ENCODE data around the gene MARCHF9.
"Not testable (repeated sequence)": the region's sequence is repeated elsewhere in the genome, so short reads cannot be mapped to it uniquely, and the experiment has no call there.

MARCHF9 gene

DNA sequence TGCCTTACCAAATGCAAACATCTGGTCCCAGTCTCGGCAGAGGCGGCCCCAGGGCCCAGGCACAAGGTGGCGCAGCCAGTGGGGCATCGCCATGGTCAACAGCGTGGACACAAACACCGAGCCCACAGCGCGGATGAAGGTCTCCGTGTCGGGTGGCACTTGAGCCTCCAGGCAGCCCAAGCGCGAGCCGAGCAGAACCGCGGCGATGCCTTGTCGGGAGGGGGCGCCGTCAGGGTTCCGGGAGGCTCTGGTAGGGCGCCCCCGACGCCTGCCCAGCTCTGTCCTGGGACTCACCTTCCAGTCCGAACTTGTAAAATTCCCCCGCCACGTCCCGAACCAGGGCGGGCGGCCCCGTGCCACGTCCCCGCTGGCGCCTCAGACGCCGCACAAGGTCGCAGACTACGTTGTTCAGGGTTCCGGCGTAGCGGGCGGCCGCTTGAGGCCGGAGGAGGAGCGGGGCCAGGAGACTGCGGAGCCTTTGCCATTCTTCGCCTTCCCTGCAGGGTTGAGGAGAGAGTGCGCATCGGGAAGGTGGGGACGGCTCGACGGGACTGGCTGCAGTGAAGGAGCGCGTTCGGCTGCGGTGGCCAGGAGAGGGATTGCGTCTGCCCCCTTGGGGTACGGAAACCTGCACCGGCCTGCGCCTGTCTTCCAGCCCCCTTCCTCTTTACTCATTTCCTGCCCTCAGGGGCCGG lies 10.2 kb downstream of the MARCHF9 start:
- H3K4me3 Mint-ChIP-seq, result peak overlapping the region; percentile 95
- H3K27ac Mint-ChIP-seq, result peak overlapping the region; percentile 91
- peaks cover 47% of the 10 kb centered on the region for H3K36me3 Mint-ChIP-seq
- H3K4me1 Mint-ChIP-seq, result peaks cover 61% of the 10 kb centered on the region
- DNase-seq (ENCODE audit: low spot score in 2 of 2) (peak; percentile 52 to 74), ATAC-seq (peak; percentile 80)
- no peaks in the 10 kb centered on the region for H3K9me3 Mint-ChIP-seq

DNA sequence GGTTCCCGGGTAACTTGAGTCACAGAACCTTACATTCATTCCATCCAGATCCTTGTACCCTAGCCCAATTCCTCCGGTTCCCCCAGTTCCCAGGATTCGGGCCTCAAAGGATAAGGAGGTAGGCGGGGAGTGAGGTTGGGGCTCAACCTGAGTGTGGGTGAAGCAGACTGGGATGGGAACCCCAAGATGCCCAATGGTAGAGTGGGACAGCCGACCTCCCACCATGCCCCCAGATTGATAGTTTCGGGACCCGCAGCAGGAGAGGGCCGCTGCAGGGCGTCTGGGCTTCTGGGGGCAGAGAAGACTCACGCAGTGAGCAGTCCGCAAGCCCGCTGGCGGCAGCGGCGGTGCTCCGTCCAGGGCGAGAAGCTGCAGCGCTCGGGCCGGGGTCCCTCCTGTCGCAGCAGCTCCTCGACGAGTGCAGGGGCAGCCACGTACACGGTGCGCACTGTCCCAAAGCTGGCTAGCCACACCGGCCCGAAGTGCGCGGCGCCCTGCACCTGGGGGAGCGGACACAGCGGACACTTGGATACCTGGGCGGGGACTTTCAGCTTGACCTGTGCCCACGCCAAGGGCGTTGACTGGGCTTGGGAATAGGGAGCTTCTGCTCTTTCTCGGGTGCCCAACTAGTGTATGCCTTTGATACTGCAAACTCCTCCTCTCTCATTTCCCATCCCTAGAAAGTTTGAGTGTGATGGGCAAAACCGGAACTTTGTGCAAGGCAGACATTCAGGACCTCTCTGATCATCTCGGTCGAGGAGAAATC lies 11.0 kb downstream of the MARCHF9 start:
- DNase-seq (ENCODE audit: low spot score in 2 of 2) (no peak), ATAC-seq (peak; percentile 42)
- peak overlapping the region; percentile 95 for H3K4me3 Mint-ChIP-seq
- H3K27ac Mint-ChIP-seq, result peak overlapping the region; percentile 91
- H3K9me3 Mint-ChIP-seq, result no peaks in the 10 kb centered on the region
- H3K36me3 Mint-ChIP-seq, result peaks cover 51% of the 10 kb centered on the region
- peaks cover 67% of the 10 kb centered on the region for H3K4me1 Mint-ChIP-seq

DNA sequence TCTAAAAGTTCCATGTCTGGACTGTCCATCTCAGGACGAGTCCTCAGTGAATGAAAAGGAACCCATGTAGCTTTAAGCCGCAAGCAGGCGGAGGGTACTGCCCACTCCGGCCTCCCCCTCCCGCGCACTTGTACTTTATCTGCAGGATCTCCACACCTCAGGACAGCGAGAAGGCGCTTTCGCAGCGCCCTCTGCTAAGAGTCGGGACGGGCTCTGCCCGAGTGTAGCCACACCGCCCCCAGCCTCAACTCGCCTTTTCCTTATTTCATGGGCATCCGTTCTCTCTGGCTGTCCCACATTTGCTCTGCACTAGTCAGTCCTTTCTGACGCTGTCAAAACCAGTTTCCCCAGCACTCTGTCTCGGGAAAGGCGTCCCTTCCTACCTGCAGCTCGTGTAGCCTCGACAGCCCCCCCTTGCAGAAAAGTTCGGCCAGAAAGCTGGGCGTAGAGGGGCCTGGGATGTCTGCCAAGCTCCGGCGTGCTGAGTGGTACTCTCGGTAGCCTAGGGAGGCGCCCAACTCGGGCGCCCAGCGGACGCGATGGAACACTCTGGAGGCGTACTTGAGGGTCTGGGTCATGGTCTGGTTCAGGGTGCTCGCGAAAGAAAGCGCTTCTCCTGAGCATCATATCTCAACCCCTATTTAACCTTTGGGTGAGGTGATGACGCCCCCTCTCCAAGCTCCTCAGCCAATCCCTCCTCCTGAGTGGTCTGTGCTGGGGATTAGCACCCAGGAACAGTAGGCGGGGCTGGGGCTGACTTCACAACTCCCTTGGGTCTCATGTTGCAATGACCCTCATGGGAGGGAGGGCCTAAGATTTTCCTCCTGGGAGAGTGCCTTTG lies 11.8 kb downstream of the MARCHF9 start, which contains the start of gene CYP27B1:
TSS of gene CYP27B1 (minus strand) at position 615 of the 841 bp plus-strand sequence. CDS start at position 578, 37 bp downstream.
- ATAC-seq (peak; percentile 14), DNase-seq (ENCODE audit: low spot score in 2 of 2) (no peak)
- H3K9me3 Mint-ChIP-seq, result no peaks in the 10 kb centered on the region
- peak within 1 kb of the TSS; percentile 91 for H3K27ac Mint-ChIP-seq
- H3K4me1 Mint-ChIP-seq, result peaks cover 67% of the 10 kb centered on the region
- H3K36me3 Mint-ChIP-seq, result peaks cover 55% of the 10 kb centered on the region
- H3K4me3 Mint-ChIP-seq, result peak within 1 kb of the TSS; percentile 95

DNA sequence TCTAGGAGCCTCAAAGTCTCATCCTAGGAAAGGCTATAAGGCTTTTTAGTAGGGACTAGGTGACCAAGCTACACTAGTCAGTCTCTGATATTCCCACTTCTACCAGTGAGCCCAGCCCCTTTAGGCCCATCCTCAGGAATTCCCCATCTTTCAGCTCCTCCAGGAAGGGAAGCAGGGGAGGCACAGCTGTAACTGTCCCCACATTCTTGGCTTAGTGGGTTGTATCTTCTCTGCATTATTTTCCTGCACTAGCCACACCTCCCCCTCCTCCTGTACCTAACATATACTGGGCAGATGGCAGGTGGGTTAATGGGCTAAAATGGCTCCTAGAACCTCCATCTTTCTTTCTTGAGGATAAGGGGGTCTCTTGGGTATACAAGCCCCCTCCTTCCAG lies 12.4 kb downstream of the MARCHF9 start:
- ATAC-seq (no peak), DNase-seq (ENCODE audit: low spot score in 2 of 2) (no peak)
- H3K27ac Mint-ChIP-seq, result no peak overlapping the region
- peaks cover 67% of the 10 kb centered on the region for H3K4me1 Mint-ChIP-seq
- no peaks in the 10 kb centered on the region for H3K9me3 Mint-ChIP-seq
- H3K4me3 Mint-ChIP-seq, result peak overlapping the region; percentile 95
- peaks cover 55% of the 10 kb centered on the region for H3K36me3 Mint-ChIP-seq

DNA sequence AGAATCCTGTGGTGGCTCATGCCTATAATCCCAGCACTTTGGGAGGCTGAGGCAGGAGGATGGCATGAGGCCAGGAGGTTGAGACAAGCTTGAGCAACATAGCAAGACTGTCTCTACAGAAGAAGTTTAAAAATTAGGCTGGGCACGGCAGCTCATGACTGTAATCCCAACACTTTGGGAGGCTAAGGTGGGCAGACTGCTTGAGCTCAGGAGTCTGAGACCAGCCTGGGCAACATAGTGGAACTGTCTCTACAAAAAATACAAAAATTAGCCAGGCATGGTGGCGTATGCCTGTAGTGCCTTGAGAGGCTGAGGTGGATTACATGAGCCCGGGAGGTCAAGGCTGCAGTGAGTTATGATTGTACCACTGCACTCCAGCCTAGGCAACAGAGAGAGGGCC lies 13.0 kb downstream of the MARCHF9 start:
- Mint-ChIP-seq H3K9me3 (no peaks in the 10 kb centered on the region), H3K36me3 (peaks cover 55% of the 10 kb centered on the region), H3K4me1 (peaks cover 68% of the 10 kb centered on the region), H3K4me3 (peak overlapping the region; percentile 95), H3K27ac (no peak overlapping the region)
- ATAC-seq, result no peak
- DNase-seq (ENCODE audit: low spot score in 2 of 2), result no peak

DNA sequence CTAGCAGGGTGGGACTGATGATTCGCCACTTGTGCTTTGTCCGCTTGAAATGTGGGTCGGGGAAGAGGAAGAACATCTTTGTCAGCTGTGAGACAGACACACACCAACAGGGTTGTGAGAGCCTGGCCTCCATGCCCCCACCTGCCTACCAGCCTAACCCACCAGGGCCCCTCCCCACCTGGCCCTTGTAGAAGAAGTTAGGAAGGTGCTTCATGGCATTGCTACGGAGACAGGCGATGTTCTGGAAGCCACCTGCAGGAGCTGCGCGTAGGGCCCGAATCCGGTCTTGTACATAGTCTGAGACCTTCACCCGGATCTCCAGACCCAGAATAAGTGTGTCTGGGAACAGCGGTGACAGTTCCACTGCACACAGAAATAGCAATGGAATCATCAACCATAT lies 14.7 kb downstream of the MARCHF9 start:
- H3K9me3 Mint-ChIP-seq, result no peaks in the 10 kb centered on the region
- DNase-seq (ENCODE audit: low spot score in 2 of 2) (no peak), ATAC-seq (no peak)
- H3K36me3 Mint-ChIP-seq, result peaks cover 46% of the 10 kb centered on the region
- H3K4me3 Mint-ChIP-seq, result no peak overlapping the region
- H3K4me1 Mint-ChIP-seq, result peaks cover 55% of the 10 kb centered on the region
- H3K27ac Mint-ChIP-seq, result no peak overlapping the region

DNA sequence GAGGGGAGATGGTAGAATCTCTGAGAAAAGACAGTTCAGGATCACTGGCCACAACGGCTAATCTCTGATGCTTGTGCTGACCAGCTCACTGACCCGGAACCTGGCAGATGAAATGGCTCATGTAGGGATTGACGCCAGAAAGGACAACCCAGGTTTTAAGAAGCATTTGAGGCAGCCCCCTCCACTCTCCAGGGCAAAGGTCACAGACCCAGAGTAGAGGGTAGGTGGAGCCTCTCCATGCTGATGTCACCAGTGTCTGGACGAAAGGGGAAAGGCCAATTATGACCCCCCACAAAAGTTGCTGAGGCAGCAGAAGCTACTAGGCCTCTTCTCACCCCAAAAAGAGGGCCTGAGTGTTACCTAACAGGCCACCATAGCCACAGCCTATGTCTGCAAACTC lies 15.8 kb downstream of the MARCHF9 start:
- Mint-ChIP-seq H3K4me3 (peak overlapping the region; percentile 94), H3K36me3 (peaks cover 49% of the 10 kb centered on the region), H3K9me3 (no peaks in the 10 kb centered on the region), H3K4me1 (peaks cover 47% of the 10 kb centered on the region), H3K27ac (peak overlapping the region; percentile 99)
- DNase-seq (ENCODE audit: low spot score in 2 of 2), result peak in 1 of 2 donors; percentile 48
- no peak for ATAC-seq

DNA sequence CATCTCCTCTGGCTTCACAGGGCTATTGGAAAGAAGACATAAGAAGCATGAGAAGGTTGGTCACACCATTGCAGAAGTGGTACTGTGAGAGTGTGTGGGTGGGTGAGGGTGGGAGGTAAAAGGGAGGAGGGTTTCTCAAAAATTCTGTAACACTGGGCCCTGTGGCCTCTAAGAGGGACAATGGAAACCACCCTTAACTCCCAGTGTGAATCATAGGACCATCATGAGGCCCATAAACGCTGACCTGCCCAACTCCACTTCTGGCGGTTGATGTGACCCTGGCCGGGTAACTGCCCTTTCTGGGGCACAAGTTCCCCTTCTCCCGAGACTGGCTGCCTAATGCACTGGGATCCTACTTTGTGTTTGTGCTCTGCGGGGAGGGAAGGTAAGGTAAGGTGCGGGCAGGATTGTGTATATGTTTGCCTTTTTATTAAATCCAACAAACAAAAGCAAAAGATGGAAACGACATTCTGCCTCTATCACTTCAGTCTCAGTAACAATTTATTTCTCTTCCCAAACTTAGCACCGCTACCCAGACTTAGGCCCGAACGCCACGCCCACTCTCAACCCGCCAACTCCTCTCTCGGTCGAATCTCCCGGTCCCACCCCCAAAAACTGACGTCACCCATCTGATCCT lies 16.5 kb downstream of the MARCHF9 start:
- DNase-seq (ENCODE audit: low spot score in 2 of 2), result no peak
- Mint-ChIP-seq H3K36me3 (peaks cover 54% of the 10 kb centered on the region), H3K27ac (peak overlapping the region; percentile 99), H3K9me3 (no peaks in the 10 kb centered on the region), H3K4me3 (peak overlapping the region; percentile 94), H3K4me1 (peaks cover 51% of the 10 kb centered on the region)
- ATAC-seq, result peak; percentile 81

DNA sequence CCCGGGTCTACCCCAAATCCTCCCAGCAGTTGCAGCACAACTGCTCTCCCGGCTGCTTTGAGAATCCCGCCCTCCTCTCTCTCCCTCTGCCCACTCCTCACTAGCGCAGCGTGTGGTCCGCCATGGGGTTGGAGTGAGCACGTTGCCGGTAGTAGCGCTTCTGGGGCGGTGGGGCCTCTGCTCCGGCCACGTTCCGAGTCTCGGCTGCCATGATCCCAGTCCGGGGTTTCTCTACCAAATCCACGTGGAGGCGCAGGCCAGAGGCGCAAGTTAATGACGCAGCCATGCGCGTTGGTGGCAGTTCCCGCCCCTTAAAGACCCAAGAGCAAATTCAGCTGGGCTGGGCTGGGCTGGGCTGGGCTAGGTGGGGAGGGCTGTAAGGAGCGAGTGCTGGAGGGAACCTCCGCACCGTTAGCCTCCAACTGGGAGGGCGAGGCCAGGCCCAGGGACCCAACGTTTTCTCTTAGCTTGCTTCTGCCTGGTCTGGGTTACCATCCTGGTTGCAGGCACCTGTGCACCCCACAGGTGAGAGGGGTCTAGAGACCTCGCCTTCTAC lies 17.0 kb downstream of the MARCHF9 start, which contains the start of gene METTL1:
TSS of gene METTL1 (minus strand) at position 233 of the 556 bp plus-strand sequence. CDS start at position 211, 22 bp downstream.
- ATAC-seq (peak; percentile 94), DNase-seq (ENCODE audit: low spot score in 2 of 2) (peak; percentile 81 to 95)
- H3K4me1 Mint-ChIP-seq, result peaks cover 46% of the 10 kb centered on the region
- no peaks in the 10 kb centered on the region for H3K9me3 Mint-ChIP-seq
- peaks cover 56% of the 10 kb centered on the region for H3K36me3 Mint-ChIP-seq
- H3K4me3 Mint-ChIP-seq, result peak within 1 kb of the TSS; percentile 94
- H3K27ac Mint-ChIP-seq, result peak within 1 kb of the TSS; percentile 99

DNA sequence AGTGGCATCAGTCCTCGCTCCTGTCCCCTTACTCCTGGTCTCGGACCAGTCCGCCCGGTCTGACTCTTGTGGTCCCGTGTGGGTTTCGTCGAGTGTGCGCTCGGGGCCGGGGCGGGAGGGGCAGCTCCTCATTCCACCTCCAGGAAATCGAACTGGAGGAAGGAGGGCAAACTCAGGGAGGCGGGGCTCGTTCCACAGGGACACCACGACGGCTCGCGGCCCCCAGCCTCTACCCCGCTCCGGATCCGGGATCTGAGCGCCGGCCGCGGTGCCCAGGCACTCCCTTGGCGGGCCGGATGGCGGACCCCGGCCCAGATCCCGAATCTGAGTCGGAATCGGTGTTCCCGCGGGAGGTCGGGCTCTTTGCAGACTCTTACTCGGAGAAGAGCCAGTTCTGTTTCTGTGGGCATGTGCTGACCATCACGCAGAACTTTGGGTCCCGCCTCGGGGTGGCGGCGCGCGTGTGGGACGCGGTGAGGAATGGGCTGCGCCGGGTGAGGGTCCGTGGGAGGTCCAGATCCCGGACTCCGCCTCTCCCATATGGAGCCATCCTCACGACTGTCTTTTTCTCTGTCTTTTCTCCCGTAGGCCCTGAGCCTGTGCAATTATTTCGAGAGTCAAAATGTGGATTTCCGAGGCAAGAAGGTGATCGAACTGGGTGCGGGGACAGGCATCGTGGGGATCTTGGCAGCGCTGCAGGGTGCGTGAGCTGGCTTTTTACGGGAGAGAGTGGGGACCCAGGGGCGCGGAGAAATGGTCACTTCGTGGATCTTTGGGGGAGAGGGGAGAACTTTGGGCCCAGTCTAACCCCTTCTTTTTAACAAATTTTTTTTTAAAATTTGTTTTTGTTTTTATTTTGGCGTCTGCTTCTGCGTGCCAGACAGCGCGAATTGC lies 17.8 kb downstream of the MARCHF9 start, which contains the start of gene EEF1AKMT3:
TSS of gene EEF1AKMT3 (plus strand) at position 186 of the 894 bp plus-strand sequence. CDS start at position 297, 111 bp downstream.
- peaks cover 39% of the 10 kb centered on the region for H3K4me1 Mint-ChIP-seq
- H3K4me3 Mint-ChIP-seq, result peak within 1 kb of the TSS; percentile 94
- H3K9me3 Mint-ChIP-seq, result no peaks in the 10 kb centered on the region
- H3K27ac Mint-ChIP-seq, result peak within 1 kb of the TSS; percentile 99
- peak; percentile 35 for ATAC-seq
- peaks cover 61% of the 10 kb centered on the region for H3K36me3 Mint-ChIP-seq
- DNase-seq (ENCODE audit: low spot score in 2 of 2), result peak in 1 of 2 donors; percentile 68

DNA sequence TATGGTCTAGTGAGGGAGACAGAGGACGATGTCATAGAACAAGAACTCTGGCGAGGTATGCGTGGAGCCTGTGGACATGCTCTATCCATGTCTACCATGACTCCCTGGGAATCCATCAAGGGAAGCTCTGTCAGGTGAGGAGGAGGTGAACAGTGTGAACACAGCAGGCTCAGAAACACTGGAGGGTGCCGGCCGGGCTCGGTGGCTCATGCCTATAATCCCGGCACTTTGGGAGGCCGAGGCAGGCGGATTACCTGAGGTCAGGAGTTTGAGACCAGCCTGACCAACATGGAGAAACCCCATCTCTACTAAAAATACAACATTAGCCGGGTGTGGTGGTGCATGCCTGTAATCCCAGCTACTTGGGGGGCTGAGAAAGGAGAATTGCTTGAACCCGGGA lies 19.7 kb downstream of the MARCHF9 start:
- not testable (repeated sequence) for ATAC-seq; H3K9me3 Mint-ChIP-seq; DNase-seq (ENCODE audit: low spot score in 2 of 2); H3K4me3 Mint-ChIP-seq; H3K27ac Mint-ChIP-seq
- peaks cover 43% of the 10 kb centered on the region for H3K4me1 Mint-ChIP-seq
- peaks cover 42% of the 10 kb centered on the region for H3K36me3 Mint-ChIP-seq

DNA sequence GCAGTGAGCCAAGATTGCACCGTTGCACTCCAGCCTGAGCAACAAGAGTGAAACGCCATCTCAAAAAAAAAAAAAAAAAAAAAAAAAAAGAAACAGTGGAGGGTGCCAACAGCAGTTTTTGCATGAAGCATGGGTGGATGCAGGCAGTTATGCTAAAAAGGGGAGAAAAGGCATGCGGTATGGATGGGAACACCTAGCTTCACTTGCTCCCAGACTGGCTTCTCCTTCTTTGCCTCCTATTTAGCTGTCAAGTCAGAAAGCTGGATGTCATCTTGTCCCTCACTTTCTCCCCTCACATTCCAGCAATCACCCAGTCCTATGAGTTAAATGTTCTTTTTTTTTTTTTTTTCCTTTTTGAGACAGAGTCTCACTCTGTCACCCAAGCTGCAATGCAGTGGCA lies 20.1 kb downstream of the MARCHF9 start:
- Mint-ChIP-seq H3K9me3 (no peaks in the 10 kb centered on the region), H3K36me3 (peaks cover 38% of the 10 kb centered on the region), H3K4me1 (peaks cover 43% of the 10 kb centered on the region), H3K4me3 (no peak overlapping the region), H3K27ac (no peak overlapping the region)
- ATAC-seq (no peak), DNase-seq (ENCODE audit: low spot score in 2 of 2) (no peak)

DNA sequence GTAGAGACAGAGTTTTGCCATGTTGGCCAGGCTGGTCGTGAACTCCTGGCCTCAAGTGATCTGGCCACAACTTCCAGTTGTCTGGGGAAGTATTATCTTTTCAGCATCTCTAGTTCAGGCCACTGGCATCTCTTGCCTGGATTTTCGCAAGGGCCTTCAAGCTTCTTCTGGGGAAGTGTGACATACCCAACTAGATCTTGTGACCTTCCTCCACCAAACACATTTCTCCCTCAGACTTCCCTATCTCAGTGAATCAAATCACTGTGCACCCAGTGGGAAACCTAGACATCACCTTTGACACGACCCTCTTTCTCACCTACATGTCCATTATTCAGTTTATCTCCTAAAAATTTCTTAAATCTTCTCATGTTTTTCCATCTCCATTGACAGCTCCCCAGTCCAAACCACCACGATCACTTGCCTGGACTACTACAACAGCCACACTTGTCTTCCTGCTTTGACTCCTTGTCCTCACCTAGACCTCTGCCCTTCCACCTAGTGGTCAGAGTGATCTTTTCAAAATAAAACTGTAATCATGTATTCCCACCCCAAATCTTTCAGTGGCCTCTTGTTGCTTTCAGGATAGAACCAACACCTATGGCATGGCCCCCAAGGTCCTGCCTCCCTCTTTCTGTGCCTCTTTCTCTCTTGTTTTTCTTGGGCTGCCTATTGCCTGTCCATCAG lies 20.8 kb downstream of the MARCHF9 start:
- H3K4me1 Mint-ChIP-seq, result peaks cover 43% of the 10 kb centered on the region
- no peak overlapping the region for H3K27ac Mint-ChIP-seq
- no peaks in the 10 kb centered on the region for H3K9me3 Mint-ChIP-seq
- H3K4me3 Mint-ChIP-seq, result no peak overlapping the region
- peaks cover 31% of the 10 kb centered on the region for H3K36me3 Mint-ChIP-seq
- DNase-seq (ENCODE audit: low spot score in 2 of 2) (no peak), ATAC-seq (no peak)
